Measurements from ENCODE around the gene PDX1. TPM values are rescaled to one million over a fixed set of nuclear protein-coding genes. Genes with fewer than 3 reads are reported as not detected.

The PDX1 gene
- total RNA-seq, 1 experiment from 2014 or later, result 3.4 TPM

- intact Hi-C loops (cut with micrococcal nuclease; ENCODE audit: unreplicated experiment), result loop anchor here (1.0 to 10.0 kb wide), 3 partner anchors 87 to 589 kb away; no protein-coding TSS in a partner anchor
- H3K9me3 ChIP-seq (ENCODE audit: control insufficient read depth, insufficient read depth, low read depth, low read length), result no peaks in the 10 kb centered on the region
- ChIA-PET CTCF (interaction anchor here (0.6 to 2.6 kb wide), 10 partner anchors 21 to 691 kb away, joined by 3 to 24 read pairs (median 6); partner anchors contain the start of gene PDX1), POLR2A (interaction anchor here (0.5 to 0.7 kb wide), 2 partner anchors 85 to 123 kb away, joined by 3 to 5 read pairs; no protein-coding TSS in a partner anchor)
- H3K4me3 ChIP-seq (ENCODE audit: low read depth in 2 of 2, low read length in 2 of 2), result peak overlapping the region; percentile 52 to 66
- in situ Hi-C loops (cut with HindIII; ENCODE audit: low pct_unique_long_range_greater_than_20kb, low sequenced_read_pairs), result loop anchor here (25.0 kb wide), 1 partner anchor 117 kb away; no protein-coding TSS in a partner anchor
- DNase-seq (ENCODE audit: low read depth, low spot score) (no peak), ATAC-seq (peak; percentile 97)
- no peaks in the 10 kb centered on the region for H3K27me3 ChIP-seq (ENCODE audit: control insufficient read depth, insufficient read depth, low read length)
- H3K4me1 ChIP-seq (ENCODE audit: control insufficient read depth, insufficient read depth, low read length), result peaks cover 9% of the 10 kb centered on the region
- no peaks in the 10 kb centered on the region for H3K36me3 ChIP-seq (ENCODE audit: control insufficient read depth, insufficient read depth, low read length)
- H3K27ac ChIP-seq (ENCODE audit: low read length), result peak overlapping the region; percentile 67
- TF ChIP-seq REST (IDR thresholded peaks at IDR 0.05; ENCODE audit: insufficient read depth in 1 of 2, low read depth in 2 of 2, low read length in 1 of 2) (no peak), SIN3A (IDR thresholded peaks at IDR 0.05; ENCODE audit: borderline replicate concordance, insufficient read depth, low read depth, low read length) (0 out of 2 replicates have a peak, but pooled peaks have one; percentile 44), POLR2AphosphoS5 (IDR thresholded peaks at IDR 0.05; ENCODE audit: low read depth, low read length) (no peak), CTCF (IDR thresholded peaks at IDR 0.05) (peak; percentile 96), TCF7L2 (IDR thresholded peaks at IDR 0.05; ENCODE audit: low read depth, low read length) (peak; percentile 68; the same call in 1 of the 2 replicates)
- no TSS peak for BruUV-seq (replicated peaks)
Measured at GRCh38 chr13:27953676-27954405, 34.0 kb downstream of the PDX1 start.

- intact Hi-C loops (cut with micrococcal nuclease; ENCODE audit: unreplicated experiment), result loop anchor here (5.0 to 10.0 kb wide), 2 partner anchors 87 to 590 kb away; no protein-coding TSS in a partner anchor
- CTCF ChIA-PET, result interaction anchor here (0.6 to 2.6 kb wide), 9 partner anchors 21 to 156 kb away, joined by 3 to 24 read pairs (median 6); partner anchors contain the start of gene PDX1
- H3K27me3 ChIP-seq (ENCODE audit: control insufficient read depth, insufficient read depth, low read length), result no peaks in the 10 kb centered on the region
- H3K4me1 ChIP-seq (ENCODE audit: control insufficient read depth, insufficient read depth, low read length), result peaks cover 13% of the 10 kb centered on the region
- no peaks in the 10 kb centered on the region for H3K9me3 ChIP-seq (ENCODE audit: control insufficient read depth, insufficient read depth, low read depth, low read length)
- H3K27ac ChIP-seq (ENCODE audit: low read length), result peak overlapping the region; percentile 67
- DNase-seq (ENCODE audit: low read depth, low spot score) (no peak), ATAC-seq (peak; percentile 85)
- POLR2A ChIA-PET, result interaction anchor here (0.5 to 0.7 kb wide), 2 partner anchors 9 to 124 kb away, joined by 3 to 5 read pairs; no protein-coding TSS in a partner anchor
- no peaks in the 10 kb centered on the region for H3K36me3 ChIP-seq (ENCODE audit: control insufficient read depth, insufficient read depth, low read length)
- BruUV-seq (replicated peaks), result no TSS peak
- TF ChIP-seq SIN3A (IDR thresholded peaks at IDR 0.05; ENCODE audit: borderline replicate concordance, insufficient read depth, low read depth, low read length), result no peak
- no peak for TF ChIP-seq TCF7L2 (IDR thresholded peaks at IDR 0.05; ENCODE audit: low read depth, low read length)
- no peak for TF ChIP-seq POLR2AphosphoS5 (IDR thresholded peaks at IDR 0.05; ENCODE audit: low read depth, low read length)
- no peak for TF ChIP-seq CTCF (IDR thresholded peaks at IDR 0.05)
- TF ChIP-seq REST (IDR thresholded peaks at IDR 0.05; ENCODE audit: insufficient read depth in 1 of 2, low read depth in 2 of 2, low read length in 1 of 2), result no peak
- H3K4me3 ChIP-seq (ENCODE audit: low read depth in 2 of 2, low read length in 2 of 2), result peak overlapping the region; percentile 52 to 66
- in situ Hi-C loops (cut with HindIII; ENCODE audit: low pct_unique_long_range_greater_than_20kb, low sequenced_read_pairs), result loop anchor here (25.0 kb wide), 1 partner anchor 117 kb away; no protein-coding TSS in a partner anchor
Measured at GRCh38 chr13:27954406-27954851, 34.6 kb downstream of the PDX1 start.
